ENCODE measurements around the gene UBASH3B.
"Not testable (repeated sequence)": the region's sequence is repeated elsewhere in the genome, so short reads cannot be mapped to it uniquely, and the experiment has no call there.

DNA sequence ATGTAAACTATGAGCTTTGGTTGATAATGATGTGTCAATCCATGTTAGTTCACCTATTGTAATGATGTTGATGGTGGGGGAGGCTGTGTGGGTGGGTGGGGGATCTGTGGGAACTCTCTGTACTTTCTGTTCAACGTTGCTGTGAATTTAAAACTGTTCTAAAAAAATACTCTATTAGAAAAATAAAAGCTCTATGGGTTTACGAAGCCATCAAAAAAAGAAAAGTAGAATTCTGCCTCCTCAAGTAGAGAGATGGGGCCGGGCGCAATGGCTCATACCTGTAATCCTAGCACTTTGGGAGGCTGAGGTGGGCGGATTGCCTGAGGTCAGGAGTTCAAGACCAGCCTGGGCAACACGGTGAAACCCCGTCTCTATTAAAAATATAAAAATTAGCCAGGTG is 30.0 kb upstream of the UBASH3B start:
- TF ChIP-seq CTCF, EZH2phosphoT487 (IDR thresholded peaks at IDR 0.05): not testable (repeated sequence)

Measured in neural progenitor cell (in vitro differentiated cells).